Liver (tissue), 9 donors: ENCODE data around the gene C2CD2. TPM values are rescaled to one million over a fixed set of nuclear protein-coding genes. Genes with fewer than 3 reads are reported as not detected.

Experiments used
- DNase-seq: peaks from one replicate; pipeline ENCODE4 v3.0.0-alpha.2; 2017; ENCODE audit warnings: low spot score
- H3K27ac ChIP-seq, 2 donors: one replicate each; pipeline ENCODE4 v1.7.0; 2013; ENCODE audit warnings: inconsistent platforms in 2 of 2, low read length in 2 of 2, control low read depth in 1 of 2, low read depth in 1 of 2, mild to moderate bottlenecking in 1 of 2
- H3K27me3 ChIP-seq, 4 donors: one replicate each; pipeline versions ENCODE4 v1.6.1 to v1.7.0; 2013; ENCODE audit warnings: low read length in 3 of 4, inconsistent platforms in 1 of 4, mild to moderate bottlenecking in 1 of 4, moderate library complexity in 1 of 4; ENCODE audit not compliant: control insufficient read depth in 4 of 4, insufficient read depth in 4 of 4
- H3K36me3 ChIP-seq, 4 donors: one replicate each; pipeline versions ENCODE4 v1.6.1 to v1.7.0; 2013; ENCODE audit warnings: low read length in 3 of 4, mild to moderate bottlenecking in 3 of 4, low read depth in 1 of 4, moderate library complexity in 1 of 4; ENCODE audit not compliant: control insufficient read depth in 4 of 4, insufficient read depth in 3 of 4
- H3K4me1 ChIP-seq, 4 donors: one replicate each; pipeline versions ENCODE4 v1.6.1 to v1.7.0; 2013; ENCODE audit warnings: low read length in 3 of 4, mild to moderate bottlenecking in 3 of 4, moderate library complexity in 1 of 4; ENCODE audit not compliant: control insufficient read depth in 4 of 4, insufficient read depth in 4 of 4
- H3K4me3 ChIP-seq, 3 donors: one replicate each; pipeline versions ENCODE4 v1.6.1 to v1.7.0; 2013; ENCODE audit warnings: low read length in 3 of 3, control low read depth in 1 of 3, low read depth in 1 of 3, mild to moderate bottlenecking in 1 of 3
- H3K9ac ChIP-seq, 2 donors: one replicate each; pipeline ENCODE4 v1.7.0; 2013; ENCODE audit warnings: low read length in 2 of 2, mild to moderate bottlenecking in 2 of 2, moderate library complexity in 2 of 2, control low read depth in 1 of 2, low read depth in 1 of 2
- H3K9me3 ChIP-seq, 4 donors: one replicate each; pipeline versions ENCODE4 v1.6.1 to v1.7.0; 2013; ENCODE audit warnings: low read length in 3 of 4; ENCODE audit not compliant: control insufficient read depth in 4 of 4
- EGR1 ChIP-seq, 2 donors: IDR thresholded peaks; 2 replicates each; pipeline ENCODE4 v1.6.1; 2016 to 2018; ENCODE audit warnings: antibody characterized with exemption in 2 of 2, low read depth in 2 of 2
- FOXA1 ChIP-seq: IDR thresholded peaks from 2 replicates; pipeline ENCODE4 v1.6.1; 2016; ENCODE audit warnings: antibody characterized with exemption
- FOXA2 ChIP-seq: IDR thresholded peaks from 2 replicates; pipeline ENCODE4 v1.6.1; 2016; ENCODE audit warnings: antibody characterized with exemption
- GABPA ChIP-seq, 2 donors: IDR thresholded peaks in 1 of 2; conservative IDR thresholded peaks in 1 of 2; 2 replicates each; pipeline ENCODE4 v1.6.1; 2016; ENCODE audit warnings: antibody characterized with exemption in 2 of 2, mild to moderate bottlenecking in 1 of 2, moderate library complexity in 1 of 2
- HNF4A ChIP-seq, 2 donors: conservative IDR thresholded peaks; 2 replicates each; pipeline ENCODE4 v1.6.1; 2016; ENCODE audit warnings: antibody characterized with exemption in 2 of 2, mild to moderate bottlenecking in 2 of 2
- HNF4G ChIP-seq: IDR thresholded peaks from 2 replicates; pipeline ENCODE4 v1.6.1; 2016; ENCODE audit warnings: antibody characterized with exemption
- JUND ChIP-seq, 2 donors: IDR thresholded peaks; 2 replicates each; pipeline ENCODE4 v1.6.1; 2016; ENCODE audit warnings: antibody characterized with exemption in 2 of 2
- RAD21 ChIP-seq, 2 donors: IDR thresholded peaks; 2 replicates each; pipeline ENCODE4 v1.6.1; 2016; ENCODE audit warnings: antibody characterized with exemption in 2 of 2, mild to moderate bottlenecking in 2 of 2
- SP1 ChIP-seq: IDR thresholded peaks from 2 replicates; pipeline ENCODE4 v1.6.1; 2018; ENCODE audit warnings: antibody characterized with exemption, mild to moderate bottlenecking
- TAF1 ChIP-seq: conservative IDR thresholded peaks from 2 replicates; pipeline ENCODE4 v1.6.1; 2016; ENCODE audit warnings: antibody characterized with exemption, mild to moderate bottlenecking
- YY1 ChIP-seq: IDR thresholded peaks from 2 replicates; pipeline ENCODE4 v1.6.1; 2016; ENCODE audit warnings: antibody characterized with exemption, mild to moderate bottlenecking
- WGBS: extraction: QIAGEN DNeasy Blood & Tissue Kit; methylation state at CpG from one replicate; pipeline ENCODE4 v1.1.7; 2013; 5-methylcytosine and 5-hydroxymethylcytosine counted together
- polyA plus RNA-seq, 2 donors: library from polyadenylated mRNA; stranded (reverse) in 1 of 2; unstranded in 1 of 2; fragments of 200-250 nt in 1 of 2; fragments of >200 nt in 1 of 2; fragmentation: Nextera tagmentation in 1 of 2; extraction: Ambion mirVana in 1 of 2; gene quantifications; one replicate each; pipeline versions ENCODE4 v1.2.1 to v1.2.3, GENCODE V29; 2013 to 2015
- total RNA-seq, 2 donors: library from RNA; depleted of rRNA; stranded (reverse); fragments of >200 nt; gene quantifications; one replicate each; pipeline ENCODE4 v1.2.3, GENCODE V29; 2014
- TF ChIP-seq, protein P1 (sequence below): IDR thresholded peaks from 2 replicates; pipeline ENCODE4 v1.6.1; 2016; ENCODE audit warnings: antibody characterized with exemption
- TF ChIP-seq, protein P2 (sequence below): IDR thresholded peaks from 2 replicates; pipeline ENCODE4 v1.6.1; 2016; ENCODE audit warnings: antibody characterized with exemption
- TF ChIP-seq, protein P3 (sequence below): fragments of 150-350 bp; IDR thresholded peaks from 2 replicates; pipeline ENCODE4 v1.5.1; 2017; ENCODE audit warnings: improper control_type of control experiment, low read depth, low read length; ENCODE audit not compliant: missing input control
- TF ChIP-seq, protein P4 (sequence below): IDR thresholded peaks from 2 replicates; pipeline ENCODE4 v1.6.1; 2016; ENCODE audit warnings: antibody characterized with exemption
- TF ChIP-seq, protein P5 (sequence below): IDR thresholded peaks from 2 replicates; pipeline ENCODE4 v1.6.1; 2016; ENCODE audit warnings: antibody characterized with exemption, mild to moderate bottlenecking
- donor health status: healthy.
- donor health status: healthy.
- donor health status: healthy.
- donor health status: healthy.
- donor health status: healthy.

Gene C2CD2
- total and polyA plus RNA-seq, 4 donors, result 2.9 to 17.9 (median 6.0) TPM

DNA sequence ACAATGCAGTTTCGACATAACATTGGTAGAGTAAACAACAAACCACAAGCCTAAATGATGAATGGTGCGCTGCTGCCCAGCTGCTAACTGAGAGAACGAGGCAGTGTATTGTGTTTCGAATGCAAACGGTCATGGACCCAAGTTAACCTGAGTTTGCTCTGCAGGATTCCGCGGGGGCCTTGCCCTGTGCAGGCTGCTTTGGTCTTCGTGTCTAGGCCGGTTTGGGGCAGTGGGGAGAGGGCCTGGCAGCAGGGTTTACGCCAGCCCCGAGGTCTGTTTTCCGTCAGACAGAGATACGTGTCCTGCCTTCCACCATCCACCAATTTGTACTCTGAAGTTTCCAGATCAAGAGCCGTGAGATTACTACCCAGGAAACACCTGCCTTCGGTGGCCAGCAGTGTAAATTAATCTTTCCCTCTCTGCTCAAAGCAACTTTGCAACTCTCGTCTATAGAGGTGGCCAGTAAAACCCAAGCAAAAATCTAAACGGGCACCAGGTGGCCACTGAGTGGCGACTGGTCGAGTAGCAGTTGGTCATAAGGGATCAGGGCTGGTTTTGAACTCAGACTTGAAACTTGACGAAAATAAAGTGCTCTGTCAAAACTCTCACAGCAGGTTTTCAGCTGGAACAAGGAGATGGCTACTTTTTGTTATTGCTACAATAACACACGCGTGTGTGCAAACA, 68.3 kb downstream of the C2CD2 start:
- Histone ChIP-seq H3K27ac (no peak overlapping the region), H3K27me3 (no peaks in the 10 kb centered on the region), H3K9ac (no peak overlapping the region), H3K4me1 (no peaks in the 10 kb centered on the region), H3K4me3 (no peak overlapping the region), H3K9me3 (no peaks in the 10 kb centered on the region), H3K36me3 (peaks cover 0 to 6% (median 2%) of the 10 kb centered on the region in 4 donors)
- WGBS, result 76% methylated on average over 22 of the region's 22 CpGs
- no peak for DNase-seq
- no peak for TF ChIP-seq SP1
- TF ChIP-seq, protein P1, sequence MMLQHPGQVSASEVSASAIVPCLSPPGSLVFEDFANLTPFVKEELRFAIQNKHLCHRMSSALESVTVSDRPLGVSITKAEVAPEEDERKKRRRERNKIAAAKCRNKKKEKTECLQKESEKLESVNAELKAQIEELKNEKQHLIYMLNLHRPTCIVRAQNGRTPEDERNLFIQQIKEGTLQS, result no peak

DNA sequence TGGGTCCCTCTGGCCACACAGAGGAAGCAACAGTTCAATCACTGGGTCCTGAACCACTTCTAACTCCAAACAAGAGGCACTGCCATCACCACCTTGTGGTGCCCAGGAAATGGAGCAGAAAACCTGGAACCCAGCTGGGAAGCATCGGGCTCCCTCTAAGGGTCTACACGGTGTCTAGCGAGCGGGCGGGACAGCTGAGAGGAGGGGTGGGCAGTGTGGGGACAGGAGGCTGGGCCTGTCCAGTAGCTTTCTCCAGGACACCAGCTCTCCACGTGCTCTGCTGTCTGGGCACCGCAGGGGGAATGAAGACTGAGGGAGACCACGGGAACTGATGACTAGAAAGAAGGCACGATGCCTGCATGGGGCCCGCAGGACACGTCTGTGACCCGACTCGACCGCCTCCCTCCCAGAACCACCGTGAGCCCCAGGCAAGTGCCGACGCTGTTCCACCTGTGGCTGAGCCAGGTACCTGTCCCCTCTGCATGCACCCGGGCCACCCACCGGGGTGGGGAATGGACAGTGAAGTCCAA, 69.3 kb downstream of the C2CD2 start:
- peaks cover 0 to 4% (median 0%) of the 10 kb centered on the region in 4 donors for H3K4me1 ChIP-seq
- no peak overlapping the region for H3K4me3 ChIP-seq
- no peaks in the 10 kb centered on the region for H3K9me3 ChIP-seq
- H3K27me3 ChIP-seq, result no peaks in the 10 kb centered on the region
- no peak overlapping the region for H3K27ac ChIP-seq
- DNase-seq, result no peak
- TF ChIP-seq, protein P2, sequence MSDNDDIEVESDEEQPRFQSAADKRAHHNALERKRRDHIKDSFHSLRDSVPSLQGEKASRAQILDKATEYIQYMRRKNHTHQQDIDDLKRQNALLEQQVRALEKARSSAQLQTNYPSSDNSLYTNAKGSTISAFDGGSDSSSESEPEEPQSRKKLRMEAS, result no peak
- TF ChIP-seq SP1 (no peak), EGR1 (IDR thresholded peaks at IDR 0.05; ENCODE audit: low read depth in 2 of 2) (no peak), HNF4G (no peak), YY1 (no peak), TAF1 (no peak), FOXA2 (no peak), HNF4A (conservative IDR thresholded peaks at IDR 0.05) (no peak), JUND (IDR thresholded peaks at IDR 0.05) (no peak), RAD21 (IDR thresholded peaks at IDR 0.05) (no peak), GABPA (IDR thresholded peaks at IDR 0.05 in 1 of 2, conservative IDR thresholded peaks at IDR 0.05 in 1 of 2) (no peak), FOXA1 (no peak)
- TF ChIP-seq, protein P3, sequence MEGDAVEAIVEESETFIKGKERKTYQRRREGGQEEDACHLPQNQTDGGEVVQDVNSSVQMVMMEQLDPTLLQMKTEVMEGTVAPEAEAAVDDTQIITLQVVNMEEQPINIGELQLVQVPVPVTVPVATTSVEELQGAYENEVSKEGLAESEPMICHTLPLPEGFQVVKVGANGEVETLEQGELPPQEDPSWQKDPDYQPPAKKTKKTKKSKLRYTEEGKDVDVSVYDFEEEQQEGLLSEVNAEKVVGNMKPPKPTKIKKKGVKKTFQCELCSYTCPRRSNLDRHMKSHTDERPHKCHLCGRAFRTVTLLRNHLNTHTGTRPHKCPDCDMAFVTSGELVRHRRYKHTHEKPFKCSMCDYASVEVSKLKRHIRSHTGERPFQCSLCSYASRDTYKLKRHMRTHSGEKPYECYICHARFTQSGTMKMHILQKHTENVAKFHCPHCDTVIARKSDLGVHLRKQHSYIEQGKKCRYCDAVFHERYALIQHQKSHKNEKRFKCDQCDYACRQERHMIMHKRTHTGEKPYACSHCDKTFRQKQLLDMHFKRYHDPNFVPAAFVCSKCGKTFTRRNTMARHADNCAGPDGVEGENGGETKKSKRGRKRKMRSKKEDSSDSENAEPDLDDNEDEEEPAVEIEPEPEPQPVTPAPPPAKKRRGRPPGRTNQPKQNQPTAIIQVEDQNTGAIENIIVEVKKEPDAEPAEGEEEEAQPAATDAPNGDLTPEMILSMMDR, result no peak
- TF ChIP-seq, protein P4, sequence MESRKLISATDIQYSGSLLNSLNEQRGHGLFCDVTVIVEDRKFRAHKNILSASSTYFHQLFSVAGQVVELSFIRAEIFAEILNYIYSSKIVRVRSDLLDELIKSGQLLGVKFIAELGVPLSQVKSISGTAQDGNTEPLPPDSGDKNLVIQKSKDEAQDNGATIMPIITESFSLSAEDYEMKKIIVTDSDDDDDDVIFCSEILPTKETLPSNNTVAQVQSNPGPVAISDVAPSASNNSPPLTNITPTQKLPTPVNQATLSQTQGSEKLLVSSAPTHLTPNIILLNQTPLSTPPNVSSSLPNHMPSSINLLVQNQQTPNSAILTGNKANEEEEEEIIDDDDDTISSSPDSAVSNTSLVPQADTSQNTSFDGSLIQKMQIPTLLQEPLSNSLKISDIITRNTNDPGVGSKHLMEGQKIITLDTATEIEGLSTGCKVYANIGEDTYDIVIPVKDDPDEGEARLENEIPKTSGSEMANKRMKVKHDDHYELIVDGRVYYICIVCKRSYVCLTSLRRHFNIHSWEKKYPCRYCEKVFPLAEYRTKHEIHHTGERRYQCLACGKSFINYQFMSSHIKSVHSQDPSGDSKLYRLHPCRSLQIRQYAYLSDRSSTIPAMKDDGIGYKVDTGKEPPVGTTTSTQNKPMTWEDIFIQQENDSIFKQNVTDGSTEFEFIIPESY, result no peak
- TF ChIP-seq, protein P5, sequence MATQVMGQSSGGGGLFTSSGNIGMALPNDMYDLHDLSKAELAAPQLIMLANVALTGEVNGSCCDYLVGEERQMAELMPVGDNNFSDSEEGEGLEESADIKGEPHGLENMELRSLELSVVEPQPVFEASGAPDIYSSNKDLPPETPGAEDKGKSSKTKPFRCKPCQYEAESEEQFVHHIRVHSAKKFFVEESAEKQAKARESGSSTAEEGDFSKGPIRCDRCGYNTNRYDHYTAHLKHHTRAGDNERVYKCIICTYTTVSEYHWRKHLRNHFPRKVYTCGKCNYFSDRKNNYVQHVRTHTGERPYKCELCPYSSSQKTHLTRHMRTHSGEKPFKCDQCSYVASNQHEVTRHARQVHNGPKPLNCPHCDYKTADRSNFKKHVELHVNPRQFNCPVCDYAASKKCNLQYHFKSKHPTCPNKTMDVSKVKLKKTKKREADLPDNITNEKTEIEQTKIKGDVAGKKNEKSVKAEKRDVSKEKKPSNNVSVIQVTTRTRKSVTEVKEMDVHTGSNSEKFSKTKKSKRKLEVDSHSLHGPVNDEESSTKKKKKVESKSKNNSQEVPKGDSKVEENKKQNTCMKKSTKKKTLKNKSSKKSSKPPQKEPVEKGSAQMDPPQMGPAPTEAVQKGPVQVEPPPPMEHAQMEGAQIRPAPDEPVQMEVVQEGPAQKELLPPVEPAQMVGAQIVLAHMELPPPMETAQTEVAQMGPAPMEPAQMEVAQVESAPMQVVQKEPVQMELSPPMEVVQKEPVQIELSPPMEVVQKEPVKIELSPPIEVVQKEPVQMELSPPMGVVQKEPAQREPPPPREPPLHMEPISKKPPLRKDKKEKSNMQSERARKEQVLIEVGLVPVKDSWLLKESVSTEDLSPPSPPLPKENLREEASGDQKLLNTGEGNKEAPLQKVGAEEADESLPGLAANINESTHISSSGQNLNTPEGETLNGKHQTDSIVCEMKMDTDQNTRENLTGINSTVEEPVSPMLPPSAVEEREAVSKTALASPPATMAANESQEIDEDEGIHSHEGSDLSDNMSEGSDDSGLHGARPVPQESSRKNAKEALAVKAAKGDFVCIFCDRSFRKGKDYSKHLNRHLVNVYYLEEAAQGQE, result no peak
- TF ChIP-seq, protein P1, result no peak
- no peak overlapping the region for H3K9ac ChIP-seq
- WGBS, result 92% methylated on average over 19 of the region's 19 CpGs
- H3K36me3 ChIP-seq, result peaks cover 0 to 6% (median 2%) of the 10 kb centered on the region in 4 donors
